Liver (tissue), 9 donors: ENCODE results near the gene TULP4. TPM values are rescaled to one million over a fixed set of nuclear protein-coding genes. Genes with fewer than 3 reads are reported as not detected.

Experiments
- DNase-seq: peaks from one replicate; pipeline ENCODE4 v3.0.0-alpha.2; 2017; ENCODE audit warnings: low spot score
- H3K27ac ChIP-seq, 2 donors: one replicate each; pipeline ENCODE4 v1.7.0; 2013; ENCODE audit warnings: inconsistent platforms in 2 of 2, low read length in 2 of 2, control low read depth in 1 of 2, low read depth in 1 of 2, mild to moderate bottlenecking in 1 of 2
- H3K27me3 ChIP-seq, 4 donors: one replicate each; pipeline versions ENCODE4 v1.6.1 to v1.7.0; 2013; ENCODE audit warnings: low read length in 3 of 4, inconsistent platforms in 1 of 4, mild to moderate bottlenecking in 1 of 4, moderate library complexity in 1 of 4; ENCODE audit not compliant: control insufficient read depth in 4 of 4, insufficient read depth in 4 of 4
- H3K36me3 ChIP-seq, 4 donors: one replicate each; pipeline versions ENCODE4 v1.6.1 to v1.7.0; 2013; ENCODE audit warnings: low read length in 3 of 4, mild to moderate bottlenecking in 3 of 4, low read depth in 1 of 4, moderate library complexity in 1 of 4; ENCODE audit not compliant: control insufficient read depth in 4 of 4, insufficient read depth in 3 of 4
- H3K4me1 ChIP-seq, 4 donors: one replicate each; pipeline versions ENCODE4 v1.6.1 to v1.7.0; 2013; ENCODE audit warnings: low read length in 3 of 4, mild to moderate bottlenecking in 3 of 4, moderate library complexity in 1 of 4; ENCODE audit not compliant: control insufficient read depth in 4 of 4, insufficient read depth in 4 of 4
- H3K4me3 ChIP-seq, 3 donors: one replicate each; pipeline versions ENCODE4 v1.6.1 to v1.7.0; 2013; ENCODE audit warnings: low read length in 3 of 3, control low read depth in 1 of 3, low read depth in 1 of 3, mild to moderate bottlenecking in 1 of 3
- H3K9ac ChIP-seq, 2 donors: one replicate each; pipeline ENCODE4 v1.7.0; 2013; ENCODE audit warnings: low read length in 2 of 2, mild to moderate bottlenecking in 2 of 2, moderate library complexity in 2 of 2, control low read depth in 1 of 2, low read depth in 1 of 2
- H3K9me3 ChIP-seq, 4 donors: one replicate each; pipeline versions ENCODE4 v1.6.1 to v1.7.0; 2013; ENCODE audit warnings: low read length in 3 of 4; ENCODE audit not compliant: control insufficient read depth in 4 of 4
- FOXA1 ChIP-seq: IDR thresholded peaks from 2 replicates; pipeline ENCODE4 v1.6.1; 2016; ENCODE audit warnings: antibody characterized with exemption
- FOXA2 ChIP-seq: IDR thresholded peaks from 2 replicates; pipeline ENCODE4 v1.6.1; 2016; ENCODE audit warnings: antibody characterized with exemption
- GABPA ChIP-seq, 2 donors: IDR thresholded peaks in 1 of 2; conservative IDR thresholded peaks in 1 of 2; 2 replicates each; pipeline ENCODE4 v1.6.1; 2016; ENCODE audit warnings: antibody characterized with exemption in 2 of 2, mild to moderate bottlenecking in 1 of 2, moderate library complexity in 1 of 2
- HNF4A ChIP-seq, 2 donors: conservative IDR thresholded peaks; 2 replicates each; pipeline ENCODE4 v1.6.1; 2016; ENCODE audit warnings: antibody characterized with exemption in 2 of 2, mild to moderate bottlenecking in 2 of 2
- HNF4G ChIP-seq: IDR thresholded peaks from 2 replicates; pipeline ENCODE4 v1.6.1; 2016; ENCODE audit warnings: antibody characterized with exemption
- JUND ChIP-seq, 2 donors: IDR thresholded peaks; 2 replicates each; pipeline ENCODE4 v1.6.1; 2016; ENCODE audit warnings: antibody characterized with exemption in 2 of 2
- NR2F2 ChIP-seq: IDR thresholded peaks from 2 replicates; pipeline ENCODE4 v1.6.1; 2016; ENCODE audit warnings: antibody characterized with exemption
- RAD21 ChIP-seq, 2 donors: IDR thresholded peaks; 2 replicates each; pipeline ENCODE4 v1.6.1; 2016; ENCODE audit warnings: antibody characterized with exemption in 2 of 2, mild to moderate bottlenecking in 2 of 2
- RXRA ChIP-seq, 2 donors: IDR thresholded peaks; 2 replicates each; pipeline ENCODE4 v1.6.1; 2017 to 2018; ENCODE audit warnings: antibody characterized with exemption in 2 of 2, mild to moderate bottlenecking in 1 of 2
- SP1 ChIP-seq: IDR thresholded peaks from 2 replicates; pipeline ENCODE4 v1.6.1; 2018; ENCODE audit warnings: antibody characterized with exemption, mild to moderate bottlenecking
- TAF1 ChIP-seq: conservative IDR thresholded peaks from 2 replicates; pipeline ENCODE4 v1.6.1; 2016; ENCODE audit warnings: antibody characterized with exemption, mild to moderate bottlenecking
- WGBS: extraction: QIAGEN DNeasy Blood & Tissue Kit; methylation state at CpG from one replicate; pipeline ENCODE4 v1.1.7; 2013; 5-methylcytosine and 5-hydroxymethylcytosine counted together
- polyA plus RNA-seq, 2 donors: library from polyadenylated mRNA; stranded (reverse) in 1 of 2; unstranded in 1 of 2; fragments of 200-250 nt in 1 of 2; fragments of >200 nt in 1 of 2; fragmentation: Nextera tagmentation in 1 of 2; extraction: Ambion mirVana in 1 of 2; gene quantifications; one replicate each; pipeline versions ENCODE4 v1.2.1 to v1.2.3, GENCODE V29; 2013 to 2015
- total RNA-seq, 2 donors: library from RNA; depleted of rRNA; stranded (reverse); fragments of >200 nt; gene quantifications; one replicate each; pipeline ENCODE4 v1.2.3, GENCODE V29; 2014
- TF ChIP-seq, protein P1 (sequence below): IDR thresholded peaks from 2 replicates; pipeline ENCODE4 v1.6.1; 2016; ENCODE audit warnings: antibody characterized with exemption, mild to moderate bottlenecking
- TF ChIP-seq, protein P2 (sequence below): IDR thresholded peaks from 2 replicates; pipeline ENCODE4 v1.6.1; 2016; ENCODE audit warnings: antibody characterized with exemption
- donor health status: healthy.
- donor health status: healthy.
- donor health status: healthy.
- donor health status: healthy.
- donor health status: healthy.

Gene TULP4
- total and polyA plus RNA-seq, 4 donors, result 2.2 to 53.3 (median 18.0) TPM

GRCh38 chr6:158334534-158334933 lies 22.3 kb downstream of the TULP4 start:
- H3K4me1 ChIP-seq, result peaks cover 0 to 5% (median 2%) of the 10 kb centered on the region in 4 donors
- peaks cover 0 to 4% (median under 1%) of the 10 kb centered on the region in 4 donors for H3K9me3 ChIP-seq
- no peak for DNase-seq
- H3K36me3 ChIP-seq, result no peaks in the 10 kb centered on the region
- H3K27ac ChIP-seq, result no peak overlapping the region
- WGBS, result 97% methylated on average over 2 of the region's 2 CpGs
- H3K9ac ChIP-seq, result no peak overlapping the region
- TF ChIP-seq, protein P1, sequence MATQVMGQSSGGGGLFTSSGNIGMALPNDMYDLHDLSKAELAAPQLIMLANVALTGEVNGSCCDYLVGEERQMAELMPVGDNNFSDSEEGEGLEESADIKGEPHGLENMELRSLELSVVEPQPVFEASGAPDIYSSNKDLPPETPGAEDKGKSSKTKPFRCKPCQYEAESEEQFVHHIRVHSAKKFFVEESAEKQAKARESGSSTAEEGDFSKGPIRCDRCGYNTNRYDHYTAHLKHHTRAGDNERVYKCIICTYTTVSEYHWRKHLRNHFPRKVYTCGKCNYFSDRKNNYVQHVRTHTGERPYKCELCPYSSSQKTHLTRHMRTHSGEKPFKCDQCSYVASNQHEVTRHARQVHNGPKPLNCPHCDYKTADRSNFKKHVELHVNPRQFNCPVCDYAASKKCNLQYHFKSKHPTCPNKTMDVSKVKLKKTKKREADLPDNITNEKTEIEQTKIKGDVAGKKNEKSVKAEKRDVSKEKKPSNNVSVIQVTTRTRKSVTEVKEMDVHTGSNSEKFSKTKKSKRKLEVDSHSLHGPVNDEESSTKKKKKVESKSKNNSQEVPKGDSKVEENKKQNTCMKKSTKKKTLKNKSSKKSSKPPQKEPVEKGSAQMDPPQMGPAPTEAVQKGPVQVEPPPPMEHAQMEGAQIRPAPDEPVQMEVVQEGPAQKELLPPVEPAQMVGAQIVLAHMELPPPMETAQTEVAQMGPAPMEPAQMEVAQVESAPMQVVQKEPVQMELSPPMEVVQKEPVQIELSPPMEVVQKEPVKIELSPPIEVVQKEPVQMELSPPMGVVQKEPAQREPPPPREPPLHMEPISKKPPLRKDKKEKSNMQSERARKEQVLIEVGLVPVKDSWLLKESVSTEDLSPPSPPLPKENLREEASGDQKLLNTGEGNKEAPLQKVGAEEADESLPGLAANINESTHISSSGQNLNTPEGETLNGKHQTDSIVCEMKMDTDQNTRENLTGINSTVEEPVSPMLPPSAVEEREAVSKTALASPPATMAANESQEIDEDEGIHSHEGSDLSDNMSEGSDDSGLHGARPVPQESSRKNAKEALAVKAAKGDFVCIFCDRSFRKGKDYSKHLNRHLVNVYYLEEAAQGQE, result no peak
- TF ChIP-seq FOXA2, result no peak
- TF ChIP-seq, protein P2, sequence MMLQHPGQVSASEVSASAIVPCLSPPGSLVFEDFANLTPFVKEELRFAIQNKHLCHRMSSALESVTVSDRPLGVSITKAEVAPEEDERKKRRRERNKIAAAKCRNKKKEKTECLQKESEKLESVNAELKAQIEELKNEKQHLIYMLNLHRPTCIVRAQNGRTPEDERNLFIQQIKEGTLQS, result no peak
- H3K27me3 ChIP-seq, result no peaks in the 10 kb centered on the region
- no peak overlapping the region for H3K4me3 ChIP-seq

GRCh38 chr6:158337332-158337731 lies 25.1 kb downstream of the TULP4 start:
- H3K27me3 ChIP-seq, result no peaks in the 10 kb centered on the region
- WGBS, result 46% methylated on average over 2 of the region's 2 CpGs
- H3K4me1 ChIP-seq, result peaks cover 0 to 5% (median 2%) of the 10 kb centered on the region in 4 donors
- H3K36me3 ChIP-seq, result no peaks in the 10 kb centered on the region
- H3K27ac ChIP-seq, result no peak overlapping the region
- DNase-seq, result no peak
- peaks cover 0 to 3% (median under 1%) of the 10 kb centered on the region in 4 donors for H3K9me3 ChIP-seq
- no peak overlapping the region for H3K4me3 ChIP-seq
- TF ChIP-seq RAD21 (IDR thresholded peaks at IDR 0.05), result no peak
- TF ChIP-seq NR2F2, result no peak
- no peak for TF ChIP-seq GABPA (IDR thresholded peaks at IDR 0.05 in 1 of 2, conservative IDR thresholded peaks at IDR 0.05 in 1 of 2)
- TF ChIP-seq RXRA (IDR thresholded peaks at IDR 0.05), result no peak
- TF ChIP-seq, protein P1, result no peak
- TF ChIP-seq HNF4A (conservative IDR thresholded peaks at IDR 0.05), result no peak
- TF ChIP-seq HNF4G, result no peak
- TF ChIP-seq FOXA1, result no peak
- no peak for TF ChIP-seq JUND (IDR thresholded peaks at IDR 0.05)
- TF ChIP-seq TAF1, result no peak
- no peak for TF ChIP-seq FOXA2
- TF ChIP-seq SP1, result no peak
- no peak overlapping the region for H3K9ac ChIP-seq
